Stimulated activated CD8-positive, alpha-beta memory T cell treated with anti-CD3 and anti-CD28 coated beads, Interleukin-15, amount 100 ng/mL, for 48 hours (primary cell): Measurements from ENCODE around the gene MED13L.

Source experiments
- DNase-seq, 2 donors: peaks; one replicate each; pipeline ENCODE4 v3.0.0-alpha.2; 2020; ENCODE audit warnings: low read depth in 2 of 2

Gene MED13L

GRCh38 chr12:116090516-116090915 is 187.0 kb downstream of the MED13L start:
- no peak for DNase-seq

- DNase-seq: no peak
Observed at GRCh38 chr12:116089080-116089479, 188.4 kb downstream of the MED13L start.

GRCh38 chr12:116087962-116088361 is 189.5 kb downstream of the MED13L start:
- no peak for DNase-seq

- DNase-seq: no peak
Observed at GRCh38 chr12:116087399-116087798, 190.1 kb downstream of the MED13L start.

- DNase-seq: no peak
Observed at GRCh38 chr12:116080415-116080814, 197.1 kb downstream of the MED13L start.

- DNase-seq: no peak
Observed at GRCh38 chr12:116078396-116078795, 199.1 kb downstream of the MED13L start.

- DNase-seq: no peak
Observed at GRCh38 chr12:116077431-116077830, 200.1 kb downstream of the MED13L start.

- no peak for DNase-seq
Observed at GRCh38 chr12:116076399-116076798, 201.1 kb downstream of the MED13L start.

- DNase-seq: no peak
Observed at GRCh38 chr12:116074686-116075085, 202.8 kb downstream of the MED13L start.

GRCh38 chr12:116071555-116072230 is 205.8 kb downstream of the MED13L start:
- DNase-seq: no peak

GRCh38 chr12:116070444-116070843 is 207.0 kb downstream of the MED13L start:
- no peak for DNase-seq

- DNase-seq: no peak
Observed at GRCh38 chr12:116069943-116070342, 207.6 kb downstream of the MED13L start.

GRCh38 chr12:116068853-116069252 is 208.6 kb downstream of the MED13L start:
- DNase-seq: no peak

- no peak for DNase-seq
Observed at GRCh38 chr12:116068371-116068770, 209.1 kb downstream of the MED13L start.

GRCh38 chr12:116067892-116068291 is 209.6 kb downstream of the MED13L start:
- no peak for DNase-seq

- peak; percentile 23 to 24 for DNase-seq
Observed at GRCh38 chr12:116066381-116067230, 210.9 kb downstream of the MED13L start.

GRCh38 chr12:116065606-116066005 is 211.9 kb downstream of the MED13L start:
- no peak for DNase-seq

- DNase-seq: no peak
Observed at GRCh38 chr12:116064493-116064892, 213.0 kb downstream of the MED13L start.

GRCh38 chr12:116062698-116063097 is 214.8 kb downstream of the MED13L start:
- no peak for DNase-seq

GRCh38 chr12:116060764-116061163 is 216.7 kb downstream of the MED13L start:
- no peak for DNase-seq

GRCh38 chr12:116059904-116060303 is 217.6 kb downstream of the MED13L start:
- DNase-seq: no peak

GRCh38 chr12:116058574-116058973 is 218.9 kb downstream of the MED13L start:
- no peak for DNase-seq

- no peak for DNase-seq
Observed at GRCh38 chr12:116057356-116057755, 220.1 kb downstream of the MED13L start.
